SU-DHL-6 (cell line): ENCODE results near the gene CLEC12A.

ENCODE experiments used
- H2AFZ ChIP-seq: fragments of 200-600 bp; sonication (generic); 2 replicates; pipeline ENCODE4 v1.6.1; 2014; ENCODE audit warnings: low read depth, mild to moderate bottlenecking, moderate library complexity, mixed read lengths, antibody characterized with exemption, low read length; ENCODE audit not compliant: severe bottlenecking
- H3F3A ChIP-seq: fragments of 200-600 bp; shearing (Covaris generic); 2 replicates; pipeline ENCODE4 v1.6.0; 2016; ENCODE audit warnings: antibody characterized with exemption, mild to moderate bottlenecking; ENCODE audit not compliant: insufficient read depth
- H3K27ac ChIP-seq: fragments of 200-600 bp; sonication (generic); 2 replicates; pipeline ENCODE4 v1.5.1; 2016; ENCODE audit warnings: low read depth, mild to moderate bottlenecking, low read length, moderate library complexity, mixed read lengths
- H3K27me3 ChIP-seq: fragments of 200-600 bp; sonication (generic), shearing (Covaris generic); 2 replicates; pipeline ENCODE4 v1.6.0; 2014; ENCODE audit warnings: mild to moderate bottlenecking, low read length
- H3K36me3 ChIP-seq: fragments of 200-600 bp; sonication (generic); 2 replicates; pipeline ENCODE4 v1.6.1; 2014; ENCODE audit warnings: mild to moderate bottlenecking, low read length, mixed read lengths
- H3K4me2 ChIP-seq: fragments of 300-600, 200-600 bp; shearing (Covaris generic), sonication (generic); 2 replicates; pipeline ENCODE4 v1.6.0; 2014; ENCODE audit warnings: low read length, low read depth, mild to moderate bottlenecking; ENCODE audit not compliant: poor library complexity, severe bottlenecking
- H3K4me3 ChIP-seq: fragments of 200-600 bp; sonication (generic); 2 replicates; pipeline ENCODE4 v1.5.1; 2014; ENCODE audit warnings: antibody characterized with exemption, low read length, mild to moderate bottlenecking, mixed read lengths; ENCODE audit not compliant: insufficient read depth, poor library complexity, severe bottlenecking
- H3K79me2 ChIP-seq: fragments of 200-600 bp; sonication (generic); 2 replicates; pipeline ENCODE4 v1.6.1; 2014; ENCODE audit warnings: mild to moderate bottlenecking, low read length, moderate library complexity; ENCODE audit not compliant: insufficient read depth
- H3K9ac ChIP-seq: fragments of 200-600 bp; sonication (generic); 2 replicates; pipeline ENCODE4 v1.7.0; 2014; ENCODE audit warnings: mild to moderate bottlenecking, low read length
- H3K9me2 ChIP-seq: fragments of 200-600 bp; sonication (generic); replicated peaks from 2 replicates; pipeline ENCODE4 v1.6.1; 2014; ENCODE audit warnings: low read length; ENCODE audit not compliant: insufficient read depth
- H3K9me3 ChIP-seq: fragments of 200-600 bp; sonication (generic); 2 replicates; pipeline ENCODE4 v1.6.1; 2014; ENCODE audit warnings: low read length, mixed read lengths; ENCODE audit not compliant: insufficient read depth
- H4K20me1 ChIP-seq: fragments of 200-600 bp; sonication (generic); 2 replicates; pipeline ENCODE4 v1.6.1; 2014; ENCODE audit warnings: low read depth, mild to moderate bottlenecking, antibody characterized with exemption, low read length, moderate library complexity, mixed read lengths
- CTCF ChIP-seq: fragments of 200-600 bp; sonication (generic); IDR thresholded peaks from one replicate; pipeline ENCODE4 v1.5.1; 2017; ENCODE audit warnings: antibody characterized with exemption, mild to moderate bottlenecking, low read length, moderate library complexity; ENCODE audit not compliant: insufficient read depth, poor library complexity, severe bottlenecking
- EZH2phosphoT487 ChIP-seq: fragments of 200-600 bp; sonication (generic), shearing (Covaris generic); conservative IDR thresholded peaks from 2 replicates; pipeline ENCODE4 v1.6.1; 2018; ENCODE audit warnings: mild to moderate bottlenecking, antibody characterized with exemption, low read length, moderate library complexity, mixed read lengths

CLEC12A gene

GRCh38 chr12:10030446-10030845 is 59.2 kb downstream of the CLEC12A start, which contains the start of gene CLEC9A:
TSS of gene CLEC9A (plus strand) at chr12:10030682. CDS start at chr12:10052688, 22,006 bp downstream.
- Histone ChIP-seq H3K27me3 (no peaks in the 10 kb centered on the region), H4K20me1 (no peaks in the 10 kb centered on the region), H3K4me2 (no peak within 1 kb of the TSS), H3F3A (no peaks in the 10 kb centered on the region), H3K9me3 (no peaks in the 10 kb centered on the region), H2AFZ (no peak within 1 kb of the TSS), H3K79me2 (no peaks in the 10 kb centered on the region), H3K4me3 (no peak within 1 kb of the TSS), H3K9ac (no peak within 1 kb of the TSS), H3K36me3 (no peaks in the 10 kb centered on the region), H3K9me2 (no peaks in the 10 kb centered on the region), H3K27ac (no peak within 1 kb of the TSS)
- TF ChIP-seq CTCF (no peak), EZH2phosphoT487 (no peak)

- Histone ChIP-seq H3F3A (no peaks in the 10 kb centered on the region), H3K9me2 (no peaks in the 10 kb centered on the region), H3K36me3 (no peaks in the 10 kb centered on the region), H3K4me3 (no peak overlapping the region), H3K9me3 (no peaks in the 10 kb centered on the region), H4K20me1 (no peaks in the 10 kb centered on the region), H3K9ac (no peak overlapping the region), H3K4me2 (no peak overlapping the region), H2AFZ (no peak overlapping the region), H3K27me3 (no peaks in the 10 kb centered on the region), H3K27ac (no peak overlapping the region), H3K79me2 (no peaks in the 10 kb centered on the region)
- TF ChIP-seq CTCF (no peak), EZH2phosphoT487 (no peak)
Observed at GRCh38 chr12:10031321-10031720, 60.1 kb downstream of the CLEC12A start.

GRCh38 chr12:10031771-10032175 is 60.6 kb downstream of the CLEC12A start:
- H3K4me2 ChIP-seq = no peak overlapping the region
- H2AFZ ChIP-seq = no peak overlapping the region
- H3K9me2 ChIP-seq = no peaks in the 10 kb centered on the region

More at GRCh38 chr12:10031771-10032175, 60.6 kb downstream of the CLEC12A start:
- Histone ChIP-seq H4K20me1 (no peaks in the 10 kb centered on the region), H3K79me2 (no peaks in the 10 kb centered on the region), H3K9ac (no peak overlapping the region), H3K27me3 (no peaks in the 10 kb centered on the region), H3K36me3 (no peaks in the 10 kb centered on the region), H3F3A (no peaks in the 10 kb centered on the region), H3K4me3 (no peak overlapping the region), H3K9me3 (no peaks in the 10 kb centered on the region), H3K27ac (no peak overlapping the region)
- TF ChIP-seq EZH2phosphoT487 (no peak), CTCF (no peak)
